Measurements from ENCODE around the gene WDSUB1. TPM values are rescaled to one million over a fixed set of nuclear protein-coding genes. Genes with fewer than 3 reads are reported as not detected.

The WDSUB1 gene
- total RNA-seq, 1 donor from 2014 or later = 5.4 TPM

- no peak overlapping the region for H3K4me3 Mint-ChIP-seq (ENCODE audit: unreplicated experiment)
- H3K9me3 Mint-ChIP-seq (ENCODE audit: unreplicated experiment) = no peaks in the 10 kb centered on the region
- no peak for DNase-seq (ENCODE audit: low spot score)
- no peak for TF ChIP-seq CTCF (IDR thresholded peaks at IDR 0.05; ENCODE audit: unreplicated experiment)
- peaks cover 7% of the 10 kb centered on the region for H3K4me1 Mint-ChIP-seq (ENCODE audit: unreplicated experiment)
- H3K36me3 Mint-ChIP-seq (ENCODE audit: low read depth, unreplicated experiment) = peaks cover 50% of the 10 kb centered on the region
- peaks cover 17% of the 10 kb centered on the region for H3K27me3 Mint-ChIP-seq (ENCODE audit: unreplicated experiment)
- H3K27ac Mint-ChIP-seq (ENCODE audit: unreplicated experiment) = no peak overlapping the region
These were observed 73.2 kb downstream of the WDSUB1 start for GRCh38 chr2:159213296-159213695.

GRCh38 chr2:159211447-159212396 is 74.8 kb downstream of the WDSUB1 start:
- no peak for DNase-seq (ENCODE audit: low spot score)
- no peak overlapping the region for H3K27ac Mint-ChIP-seq (ENCODE audit: unreplicated experiment)
- peaks cover 7% of the 10 kb centered on the region for H3K4me1 Mint-ChIP-seq (ENCODE audit: unreplicated experiment)
- no peak overlapping the region for H3K4me3 Mint-ChIP-seq (ENCODE audit: unreplicated experiment)
- H3K9me3 Mint-ChIP-seq (ENCODE audit: unreplicated experiment) = no peaks in the 10 kb centered on the region
- no peak for TF ChIP-seq CTCF (IDR thresholded peaks at IDR 0.05; ENCODE audit: unreplicated experiment)
- peaks cover 55% of the 10 kb centered on the region for H3K36me3 Mint-ChIP-seq (ENCODE audit: low read depth, unreplicated experiment)
- peaks cover 17% of the 10 kb centered on the region for H3K27me3 Mint-ChIP-seq (ENCODE audit: unreplicated experiment)

DNA sequence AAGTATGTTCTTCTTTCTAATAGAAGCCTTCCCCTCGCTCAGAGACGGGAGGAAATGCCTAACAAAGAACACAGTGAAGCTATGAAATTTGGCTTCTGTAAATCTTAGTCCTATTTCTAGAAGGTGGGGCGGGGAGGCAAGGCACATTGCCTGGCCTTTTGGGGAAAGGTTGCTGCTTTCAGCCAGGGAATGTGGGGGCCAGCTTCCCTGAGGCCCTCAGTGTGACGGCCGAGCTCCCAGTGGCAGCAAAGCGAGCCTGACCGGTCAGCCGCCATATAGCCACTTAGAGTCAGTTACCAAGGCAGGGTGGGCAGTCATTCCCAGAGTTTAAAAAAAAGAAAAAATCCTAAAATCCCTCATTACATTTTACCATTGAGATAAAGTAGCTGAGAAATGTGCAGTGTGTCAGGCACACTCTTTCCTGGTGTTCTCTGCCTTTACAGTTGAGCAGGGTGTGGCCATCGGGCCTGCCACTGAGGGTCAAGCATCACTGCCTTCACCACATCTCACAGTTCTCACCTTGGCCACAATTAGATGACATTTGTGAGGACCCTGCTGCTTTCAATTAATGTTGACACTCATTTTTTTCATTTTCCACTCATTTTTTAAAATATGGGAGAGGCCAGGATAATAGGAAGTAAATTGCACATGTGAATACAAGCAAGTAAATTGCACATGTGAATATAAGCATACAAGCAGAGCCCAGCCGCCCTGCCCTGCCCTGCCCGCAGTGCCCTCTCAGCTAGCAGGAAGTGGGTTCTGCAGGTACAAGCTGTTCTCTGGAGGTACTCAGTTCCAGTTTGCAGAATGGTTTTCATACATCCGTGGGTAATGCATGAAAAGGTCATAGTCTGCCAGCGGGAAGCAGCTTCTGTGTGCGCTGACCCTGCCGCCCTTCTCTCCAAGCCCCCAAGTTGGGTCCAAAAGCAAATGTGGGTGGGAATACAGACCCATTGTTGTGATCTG is 76.9 kb downstream of the WDSUB1 start:
- no peak for TF ChIP-seq CTCF (IDR thresholded peaks at IDR 0.05; ENCODE audit: unreplicated experiment)
- Mint-ChIP-seq H3K27me3 (ENCODE audit: unreplicated experiment) (peaks cover 11% of the 10 kb centered on the region), H3K36me3 (ENCODE audit: low read depth, unreplicated experiment) (peaks cover 52% of the 10 kb centered on the region), H3K9me3 (ENCODE audit: unreplicated experiment) (no peaks in the 10 kb centered on the region), H3K4me1 (ENCODE audit: unreplicated experiment) (peaks cover 2% of the 10 kb centered on the region), H3K4me3 (ENCODE audit: unreplicated experiment) (no peak overlapping the region), H3K27ac (ENCODE audit: unreplicated experiment) (no peak overlapping the region)
- no peak for DNase-seq (ENCODE audit: low spot score)

- Mint-ChIP-seq H3K4me1 (ENCODE audit: unreplicated experiment) (peaks cover 2% of the 10 kb centered on the region), H3K9me3 (ENCODE audit: unreplicated experiment) (no peaks in the 10 kb centered on the region), H3K4me3 (ENCODE audit: unreplicated experiment) (no peak overlapping the region), H3K27me3 (ENCODE audit: unreplicated experiment) (peaks cover 6% of the 10 kb centered on the region), H3K27ac (ENCODE audit: unreplicated experiment) (no peak overlapping the region), H3K36me3 (ENCODE audit: low read depth, unreplicated experiment) (peaks cover 52% of the 10 kb centered on the region)
- TF ChIP-seq CTCF (IDR thresholded peaks at IDR 0.05; ENCODE audit: unreplicated experiment) = no peak
- DNase-seq (ENCODE audit: low spot score) = no peak
These were observed 78.1 kb downstream of the WDSUB1 start for GRCh38 chr2:159208438-159208837.
